HepG2 (cell line): Measurements from ENCODE around the gene SMURF2. TPM values are rescaled to one million over a fixed set of nuclear protein-coding genes. Genes with fewer than 3 reads are reported as not detected.

Experiments
- CC2D1A ChIP-seq: sonication (generic); formaldehyde crosslinking; IDR thresholded peaks from 2 replicates; pipeline ENCODE4 v1.8.1; 2023; ENCODE audit warnings: mild to moderate bottlenecking, missing genetic modification reagents
- FOSL2 ChIP-seq: sonication (generic); formaldehyde crosslinking; IDR thresholded peaks from 2 replicates; pipeline ENCODE4 v1.4.0; 2020; ENCODE audit warnings: missing genetic modification reagents
- HMGXB4 ChIP-seq, 2 experiments: sonication (generic) in 1 of 2; formaldehyde crosslinking in 1 of 2; IDR thresholded peaks; 2 replicates each; pipeline versions ENCODE4 v1.4.0 to v1.6.1; 2018 to 2020; ENCODE audit warnings: missing genetic modification reagents in 2 of 2, borderline replicate concordance in 1 of 2, low read depth in 1 of 2, mild to moderate bottlenecking in 1 of 2, missing biosample characterization in 1 of 2
- NAIF1 ChIP-seq: sonication (generic); formaldehyde crosslinking; IDR thresholded peaks from 2 replicates; pipeline ENCODE4 v1.5.0; 2020; ENCODE audit warnings: mild to moderate bottlenecking, missing genetic modification reagents, borderline replicate concordance
- PAX8 ChIP-seq: sonication (generic); formaldehyde crosslinking; IDR thresholded peaks from 2 replicates; pipeline ENCODE4 v1.8.0; 2022; ENCODE audit warnings: mild to moderate bottlenecking, missing genetic modification reagents, borderline replicate concordance
- SIX4 ChIP-seq: sonication (generic); formaldehyde crosslinking; IDR thresholded peaks from 2 replicates; pipeline ENCODE4 v1.4.0; 2020; ENCODE audit warnings: missing genetic modification reagents
- SKI ChIP-seq: fragments of 450-650 bp; IDR thresholded peaks from one replicate; pipeline ENCODE4 v1.6.1; 2018; ENCODE audit warnings: mild to moderate bottlenecking; ENCODE audit not compliant: partially characterized antibody
- SMAD3 ChIP-seq: sonication (generic); formaldehyde crosslinking; IDR thresholded peaks from 2 replicates; pipeline ENCODE4 v1.4.0; 2020; ENCODE audit warnings: missing genetic modification reagents
- SMYD3 ChIP-seq: sonication (generic); formaldehyde crosslinking; IDR thresholded peaks from 2 replicates; pipeline ENCODE4 v1.8.1; 2023; ENCODE audit warnings: mild to moderate bottlenecking, missing genetic modification reagents
- SP140L ChIP-seq: sonication (generic); formaldehyde crosslinking; IDR thresholded peaks from 2 replicates; pipeline ENCODE4 v1.4.0; 2020; ENCODE audit warnings: missing genetic modification reagents, borderline replicate concordance
- SPEN ChIP-seq: sonication (generic); formaldehyde crosslinking; IDR thresholded peaks from 2 replicates; pipeline ENCODE4 v1.5.1; 2020; ENCODE audit warnings: low read depth, mild to moderate bottlenecking, missing genetic modification reagents
- SSRP1 ChIP-seq: IDR thresholded peaks from 2 replicates; pipeline ENCODE4 v1.6.1; 2016; ENCODE audit warnings: control low read depth
- TCF12 ChIP-seq, 2 experiments: fragments of 450-650 bp in 1 of 2; sonication (generic) in 1 of 2; formaldehyde crosslinking in 1 of 2; IDR thresholded peaks; 2 replicates each; pipeline versions ENCODE4 v1.6.1 to v1.8.0; 2017 to 2022; ENCODE audit warnings: antibody characterized with exemption in 1 of 2, mild to moderate bottlenecking in 1 of 2, missing genetic modification reagents in 1 of 2, moderate library complexity in 1 of 2
- TCF7 ChIP-seq: sonication (generic); IDR thresholded peaks from 2 replicates; pipeline ENCODE4 v1.6.1; 2016; ENCODE audit warnings: antibody characterized with exemption, low read depth
- TEF ChIP-seq: sonication (generic); formaldehyde crosslinking; IDR thresholded peaks from 2 replicates; pipeline ENCODE4 v1.5.0; 2020; ENCODE audit warnings: missing genetic modification reagents
- THAP11 ChIP-seq: IDR thresholded peaks from 2 replicates; pipeline ENCODE4 v1.6.1; 2016; ENCODE audit warnings: missing biosample characterization, missing genetic modification reagents
- TMF1 ChIP-seq: sonication (generic); formaldehyde crosslinking; IDR thresholded peaks from 2 replicates; pipeline ENCODE4 v1.8.1; 2022; ENCODE audit warnings: low read depth, missing genetic modification reagents
- ZNF160 ChIP-seq: sonication (generic); formaldehyde crosslinking; IDR thresholded peaks from 2 replicates; pipeline ENCODE4 v1.8.0; 2022; ENCODE audit warnings: mild to moderate bottlenecking, inconsistent platforms, missing genetic modification reagents
- ZNF253 ChIP-seq: sonication (generic); formaldehyde crosslinking; IDR thresholded peaks from 2 replicates; pipeline ENCODE4 v1.8.0; 2022; ENCODE audit warnings: mild to moderate bottlenecking, missing genetic modification reagents, borderline replicate concordance
- ZNF256 ChIP-seq: sonication (generic); formaldehyde crosslinking; conservative IDR thresholded peaks from 2 replicates; pipeline ENCODE4 v1.4.0; 2020; ENCODE audit warnings: missing genetic modification reagents
- ZNF549 ChIP-seq: sonication (generic); formaldehyde crosslinking; IDR thresholded peaks from 2 replicates; pipeline ENCODE4 v1.5.0; 2020; ENCODE audit warnings: missing genetic modification reagents
- ZNF567 ChIP-seq: sonication (generic); formaldehyde crosslinking; IDR thresholded peaks from 2 replicates; pipeline ENCODE4 v1.8.1; 2023; ENCODE audit warnings: mild to moderate bottlenecking, missing genetic modification reagents, borderline replicate concordance
- ZNF788 ChIP-seq: sonication (generic); formaldehyde crosslinking; IDR thresholded peaks from 2 replicates; pipeline ENCODE4 v1.5.0; 2020; ENCODE audit warnings: mild to moderate bottlenecking, missing genetic modification reagents, borderline replicate concordance
- ZSCAN5A ChIP-seq: sonication (generic); formaldehyde crosslinking; IDR thresholded peaks from 2 replicates; pipeline ENCODE4 v1.8.0; 2022; ENCODE audit warnings: mild to moderate bottlenecking, missing genetic modification reagents, borderline replicate concordance
- polyA plus RNA-seq, 8 experiments: library from polyadenylated mRNA; depleted of rRNA in 3 of 8; stranded (reverse) in 7 of 8; unstranded in 1 of 8; fragments of >200 nt; fragmentation: Illumina TruSeq in 4 of 8; extraction: Trizol in 4 of 8; gene quantifications; 2 replicates each; pipeline versions ENCODE4 v1.2.1 to v1.2.3, GENCODE V29; 2011 to 2016; ENCODE audit warnings: low read depth in 4 of 8, missing spikeins in 1 of 8, mixed read lengths in 1 of 8; ENCODE audit not compliant: insufficient read depth in 1 of 8
- total RNA-seq, 5 experiments: library from RNA; depleted of rRNA; stranded (reverse); fragments of >200 nt; fragmentation: Illumina TruSeq; extraction: Trizol; gene quantifications; 2 replicates each; pipeline ENCODE4 v1.2.3, GENCODE V29; 2016; ENCODE audit warnings: low read depth in 1 of 5
- TF ChIP-seq, protein P1 (sequence below): sonication (generic); formaldehyde crosslinking; IDR thresholded peaks from 2 replicates; pipeline ENCODE4 v1.8.1; 2023; ENCODE audit warnings: mild to moderate bottlenecking, missing genetic modification reagents, borderline replicate concordance

The SMURF2 gene
- total and polyA plus RNA-seq, 2 of the 13 experiments (the other 11 are each of a cell fraction or from before 2014, with no cell fraction given) = 14.9 to 24.3 TPM

GRCh38 chr17:64661976-64662773, at the start of gene SMURF2 (continued):
- TF ChIP-seq ZNF253 (CRISPR knock-in tag) (no peak), HMGXB4 (CRISPR knock-in tag; IDR thresholded peaks at IDR 0.05; ENCODE audit: borderline replicate concordance in 1 of 2, low read depth in 1 of 2) (0 out of 4 replicates have a peak, but pooled peaks have one; percentile 6 to 46), TMF1 (peak; percentile 73; the same call in 1 of the 2 replicates), SSRP1 (CRISPR knock-in tag) (no peak), ZNF256 (CRISPR knock-in tag) (no peak), CC2D1A (no peak), TCF7 (no peak), ZNF549 (no peak), THAP11 (CRISPR knock-in tag) (peak; percentile 24), ZSCAN5A (no peak), ZNF160 (CRISPR knock-in tag) (no peak; the same call in 1 of the 2 replicates), ZNF567 (no peak), SPEN (CRISPR knock-in tag) (peak; percentile 55), FOSL2 (peak; percentile 22; the same call in 1 of the 2 replicates), SP140L (CRISPR knock-in tag) (no peak), SMAD3 (CRISPR knock-in tag) (no peak), TEF (CRISPR knock-in tag) (no peak), SKI (peak; percentile 96), PAX8 (no peak), NAIF1 (CRISPR knock-in tag) (no peak), ZNF788 (CRISPR knock-in tag) (no peak), TCF12 (IDR thresholded peaks at IDR 0.05) (no peak), TCF12 (CRISPR knock-in tag; IDR thresholded peaks at IDR 0.05) (no peak), SMYD3 (no peak), SIX4 (CRISPR knock-in tag) (no peak)
- TF ChIP-seq, protein P1, sequence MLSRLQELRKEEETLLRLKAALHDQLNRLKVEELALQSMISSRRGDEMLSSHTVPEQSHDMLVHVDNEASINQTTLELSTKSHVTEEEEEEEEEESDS (CRISPR knock-in tag) = no peak
